Lung (tissue), 12 donors: ENCODE data around the gene RNASEH1. TPM values are rescaled to one million over a fixed set of nuclear protein-coding genes. Genes with fewer than 3 reads are reported as not detected.

Source experiments
- ATAC-seq: fragments of 200-7000 bp; cut with Tn5 transposase; one replicate; pipeline ENCODE4 v1.9.1; 2020; ENCODE audit warnings: moderate number of reproducible peaks; ENCODE audit not compliant: insufficient read depth, low FRiP score
- DNase-seq, 3 donors: peaks; one replicate each; pipeline ENCODE4 v3.0.0-alpha.2; 2013 to 2017
- H3K27ac ChIP-seq, 2 donors: one replicate each; pipeline ENCODE4 v1.5.1; 2013; ENCODE audit warnings: mild to moderate bottlenecking in 2 of 2, moderate library complexity in 2 of 2, control low read depth in 1 of 2, inconsistent platforms in 1 of 2, low read depth in 1 of 2, low read length in 1 of 2
- H3K27me3 ChIP-seq, 3 donors: one replicate each; pipeline ENCODE4 v1.5.1; 2013; ENCODE audit warnings: low read length in 2 of 3; ENCODE audit not compliant: control insufficient read depth in 3 of 3, insufficient read depth in 3 of 3
- H3K36me3 ChIP-seq, 4 donors: one replicate each; pipeline ENCODE4 v1.5.1; 2013; ENCODE audit warnings: low read length in 4 of 4, mild to moderate bottlenecking in 1 of 4, moderate library complexity in 1 of 4; ENCODE audit not compliant: control insufficient read depth in 4 of 4, insufficient read depth in 4 of 4
- H3K4me1 ChIP-seq, 5 donors: one replicate each; pipeline ENCODE4 v1.5.1; 2013; ENCODE audit warnings: low read length in 5 of 5, mild to moderate bottlenecking in 2 of 5, moderate library complexity in 1 of 5; ENCODE audit not compliant: control insufficient read depth in 5 of 5, insufficient read depth in 5 of 5
- H3K4me3 ChIP-seq: one replicate; pipeline ENCODE4 v1.5.1; 2013; ENCODE audit warnings: mild to moderate bottlenecking, control low read depth, moderate library complexity
- H3K9ac ChIP-seq, 2 donors: one replicate each; pipeline ENCODE4 v1.5.1; 2013; ENCODE audit warnings: low read length in 2 of 2, control low read depth in 1 of 2; ENCODE audit not compliant: insufficient read depth in 1 of 2
- H3K9me3 ChIP-seq, 4 donors: one replicate each; pipeline ENCODE4 v1.5.1; 2013; ENCODE audit warnings: low read length in 3 of 4, mild to moderate bottlenecking in 1 of 4, moderate library complexity in 1 of 4; ENCODE audit not compliant: control insufficient read depth in 4 of 4, insufficient read depth in 3 of 4
- WGBS, 2 donors: extraction: QIAGEN DNeasy Blood & Tissue Kit; methylation state at CpG; one replicate each; pipeline ENCODE4 v1.1.7; 2013; 5-methylcytosine and 5-hydroxymethylcytosine counted together
- polyA plus RNA-seq, 2 donors: library from polyadenylated mRNA; stranded (reverse); fragments of 200-250 nt; gene quantifications; one replicate each; pipeline ENCODE4 v1.2.1, GENCODE V29; 2013
- total RNA-seq, 2 donors: library from RNA; depleted of rRNA in 1 of 2; stranded (reverse); fragments of >200 nt in 1 of 2; gene quantifications; one replicate each; pipeline ENCODE4 v1.2.1, GENCODE V29; 2014 to 2021
- TF ChIP-seq, protein P1 (sequence below): IDR thresholded peaks from 2 replicates; pipeline ENCODE4 v1.5.1; 2012; ENCODE audit warnings: mild to moderate bottlenecking; ENCODE audit errors: control extremely low read depth, extremely low read depth
- donor health status: control.
- donor health status: control.
- donor health status: Bipolar disorder and iron deficiency.
- donor health status: healthy.
- donor health status: DM: yes; HTN: yes; CAD: no.

The RNASEH1 gene
- total and polyA plus RNA-seq, 4 donors: 9.6 to 24.5 (median 15.2) TPM

DNA sequence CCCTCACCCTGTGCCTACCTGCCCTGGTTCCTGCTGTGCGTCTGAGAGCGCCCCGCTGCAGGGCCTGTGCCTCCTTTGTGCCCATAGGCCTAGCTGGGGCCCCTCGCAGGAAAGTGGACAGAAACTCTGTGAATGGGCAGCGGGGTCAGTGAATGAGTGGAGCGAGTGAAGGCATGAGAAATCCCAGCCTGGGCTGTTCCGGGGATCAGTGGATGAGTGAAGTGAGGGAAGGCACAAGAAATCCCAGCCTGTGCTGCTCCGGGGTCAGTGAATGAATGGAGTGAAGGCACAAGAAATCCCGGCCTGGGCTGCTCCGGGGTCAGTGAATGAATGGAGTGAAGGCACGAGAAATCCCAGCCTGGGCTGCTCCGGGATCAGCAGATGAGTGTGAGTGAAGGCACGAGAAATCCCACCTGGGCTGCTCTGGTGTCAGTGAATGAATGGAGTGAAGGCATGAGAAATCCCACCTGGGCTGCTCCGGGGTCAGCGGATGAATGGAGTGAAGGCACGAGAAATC lies 38.8 kb upstream of the RNASEH1 start:
- ATAC-seq: no peak
- H3K4me1 ChIP-seq: peaks cover 0 to 36% (median 8%) of the 10 kb centered on the region in 5 donors
- H3K27me3 ChIP-seq: no peaks in the 10 kb centered on the region
- no peaks in the 10 kb centered on the region for H3K36me3 ChIP-seq
- peak overlapping the region in 1 of 2 donors; percentile 18 for H3K27ac ChIP-seq
- WGBS, 2 donors: 89 to 95% methylated on average over 16 of the region's 16 CpGs
- H3K4me3 ChIP-seq: no peak overlapping the region
- H3K9me3 ChIP-seq: no peaks in the 10 kb centered on the region
- no peak overlapping the region for H3K9ac ChIP-seq
- DNase-seq: peak; percentile 65 to 85 (median 77)
- TF ChIP-seq, protein P1, sequence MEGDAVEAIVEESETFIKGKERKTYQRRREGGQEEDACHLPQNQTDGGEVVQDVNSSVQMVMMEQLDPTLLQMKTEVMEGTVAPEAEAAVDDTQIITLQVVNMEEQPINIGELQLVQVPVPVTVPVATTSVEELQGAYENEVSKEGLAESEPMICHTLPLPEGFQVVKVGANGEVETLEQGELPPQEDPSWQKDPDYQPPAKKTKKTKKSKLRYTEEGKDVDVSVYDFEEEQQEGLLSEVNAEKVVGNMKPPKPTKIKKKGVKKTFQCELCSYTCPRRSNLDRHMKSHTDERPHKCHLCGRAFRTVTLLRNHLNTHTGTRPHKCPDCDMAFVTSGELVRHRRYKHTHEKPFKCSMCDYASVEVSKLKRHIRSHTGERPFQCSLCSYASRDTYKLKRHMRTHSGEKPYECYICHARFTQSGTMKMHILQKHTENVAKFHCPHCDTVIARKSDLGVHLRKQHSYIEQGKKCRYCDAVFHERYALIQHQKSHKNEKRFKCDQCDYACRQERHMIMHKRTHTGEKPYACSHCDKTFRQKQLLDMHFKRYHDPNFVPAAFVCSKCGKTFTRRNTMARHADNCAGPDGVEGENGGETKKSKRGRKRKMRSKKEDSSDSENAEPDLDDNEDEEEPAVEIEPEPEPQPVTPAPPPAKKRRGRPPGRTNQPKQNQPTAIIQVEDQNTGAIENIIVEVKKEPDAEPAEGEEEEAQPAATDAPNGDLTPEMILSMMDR: no peak

DNA sequence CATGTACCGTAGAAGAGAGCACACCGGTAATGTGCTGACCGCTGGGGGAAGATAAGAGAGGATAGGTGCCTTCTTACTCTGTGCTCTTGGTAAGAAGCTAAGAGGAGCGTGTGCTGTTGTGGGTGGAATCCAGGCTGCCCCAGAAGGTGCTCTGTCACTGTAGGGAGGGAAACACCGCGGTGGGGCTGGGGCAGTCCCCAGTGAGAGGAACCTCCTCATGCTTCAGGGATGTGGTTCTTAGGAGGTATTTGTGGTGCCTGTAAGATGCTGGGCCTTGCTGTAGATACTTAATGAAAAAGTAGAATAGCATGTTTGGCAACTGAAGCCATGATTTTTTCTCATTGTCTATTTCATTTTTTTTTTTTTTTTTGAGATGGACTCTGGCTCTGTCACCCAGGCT lies 37.9 kb upstream of the RNASEH1 start:
- Histone ChIP-seq H3K4me3 (no peak overlapping the region), H3K9ac (no peak overlapping the region), H3K36me3 (no peaks in the 10 kb centered on the region), H3K27me3 (no peaks in the 10 kb centered on the region), H3K4me1 (peaks cover 0 to 36% (median 8%) of the 10 kb centered on the region in 5 donors), H3K9me3 (no peaks in the 10 kb centered on the region), H3K27ac (no peak overlapping the region)
- no peak for ATAC-seq
- DNase-seq: no peak
- WGBS, 2 donors: 64 to 80% methylated on average over 6 of the region's 6 CpGs
- TF ChIP-seq, protein P1: no peak

DNA sequence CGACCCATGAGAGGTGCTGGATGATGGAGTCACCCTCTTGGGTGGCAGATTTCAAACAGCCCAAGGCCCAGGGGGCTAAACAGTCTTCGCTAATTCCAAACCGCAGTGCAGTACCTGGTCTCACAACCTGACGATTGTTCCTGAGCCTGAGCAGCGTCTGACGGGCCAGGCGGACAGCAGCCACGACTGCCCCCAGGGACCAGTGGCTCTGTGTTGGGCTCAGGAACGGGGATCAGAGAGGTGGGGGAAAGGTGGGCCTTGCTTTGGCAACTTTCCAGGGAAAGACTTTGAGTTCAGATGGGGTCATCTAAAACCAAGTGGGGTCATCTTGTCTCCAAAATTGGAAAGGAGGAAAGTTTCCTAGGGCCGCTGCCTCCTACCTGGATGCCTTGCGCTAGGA lies 37.3 kb upstream of the RNASEH1 start:
- Histone ChIP-seq H3K27ac (no peak overlapping the region), H3K36me3 (no peaks in the 10 kb centered on the region), H3K9me3 (no peaks in the 10 kb centered on the region), H3K4me3 (no peak overlapping the region), H3K9ac (no peak overlapping the region), H3K27me3 (no peaks in the 10 kb centered on the region), H3K4me1 (peaks cover 0 to 36% (median 8%) of the 10 kb centered on the region in 5 donors)
- WGBS, 2 donors: 93 to 95% methylated on average over 11 of the region's 11 CpGs
- TF ChIP-seq, protein P1: no peak
- no peak for DNase-seq
- no peak for ATAC-seq
